Testis (tissue), 2 donors: ENCODE data around the gene RBM4.

ENCODE experiments used
- POLR2A ChIP-seq: fragments of 450-650 bp; IDR thresholded peaks from one replicate; pipeline ENCODE4 v1.6.1; 2017; ENCODE audit warnings: antibody characterized with exemption, mild to moderate bottlenecking, moderate library complexity
- TF ChIP-seq, protein P1 (sequence below), 3 experiments: fragments of 450-650 bp in 2 of 3; fragments of 200-600 bp in 1 of 3; sonication (generic) in 1 of 3; IDR thresholded peaks; one replicate each; pipeline ENCODE4 v1.5.1; 2016 to 2019; ENCODE audit warnings: antibody characterized with exemption in 3 of 3, mild to moderate bottlenecking in 2 of 3, moderate library complexity in 1 of 3

GRCh38 chr11:66616379-66617154 lies 21.9 kb upstream of the RBM4 start, which contains the start of gene RBM14:
- TF ChIP-seq, protein P1, sequence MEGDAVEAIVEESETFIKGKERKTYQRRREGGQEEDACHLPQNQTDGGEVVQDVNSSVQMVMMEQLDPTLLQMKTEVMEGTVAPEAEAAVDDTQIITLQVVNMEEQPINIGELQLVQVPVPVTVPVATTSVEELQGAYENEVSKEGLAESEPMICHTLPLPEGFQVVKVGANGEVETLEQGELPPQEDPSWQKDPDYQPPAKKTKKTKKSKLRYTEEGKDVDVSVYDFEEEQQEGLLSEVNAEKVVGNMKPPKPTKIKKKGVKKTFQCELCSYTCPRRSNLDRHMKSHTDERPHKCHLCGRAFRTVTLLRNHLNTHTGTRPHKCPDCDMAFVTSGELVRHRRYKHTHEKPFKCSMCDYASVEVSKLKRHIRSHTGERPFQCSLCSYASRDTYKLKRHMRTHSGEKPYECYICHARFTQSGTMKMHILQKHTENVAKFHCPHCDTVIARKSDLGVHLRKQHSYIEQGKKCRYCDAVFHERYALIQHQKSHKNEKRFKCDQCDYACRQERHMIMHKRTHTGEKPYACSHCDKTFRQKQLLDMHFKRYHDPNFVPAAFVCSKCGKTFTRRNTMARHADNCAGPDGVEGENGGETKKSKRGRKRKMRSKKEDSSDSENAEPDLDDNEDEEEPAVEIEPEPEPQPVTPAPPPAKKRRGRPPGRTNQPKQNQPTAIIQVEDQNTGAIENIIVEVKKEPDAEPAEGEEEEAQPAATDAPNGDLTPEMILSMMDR (IDR thresholded peaks at IDR 0.05) = no peak
- peak; percentile 68 for TF ChIP-seq POLR2A
